Activated B cell treated with CpG ODN at 0.5 μM for 24 hours (primary cell): Measurements from ENCODE around the gene INTS2. TPM values are rescaled to one million over a fixed set of nuclear protein-coding genes. Genes with fewer than 3 reads are reported as not detected.
"Not testable (repeated sequence)": the region's sequence is repeated elsewhere in the genome, so short reads cannot be mapped to it uniquely, and the experiment has no call there.

Experiments
- ATAC-seq: fragments of 200-7000 bp; cut with Tn5 transposase; one replicate; pipeline ENCODE4 v1.10.0; 2021; ENCODE audit warnings: low read depth, mild to moderate bottlenecking, moderate library complexity
- CTCF ChIA-PET: fragments of 350-600 bp; sonication (Branson Sonifier 250); formaldehyde crosslinking; loops from one replicate; lab custom pipeline; 2021; ENCODE audit warnings: antibody characterized with exemption; lab: Charles Lee
- POLR2A ChIA-PET: fragments of 350-600 bp; sonication (Branson Sonifier 250); formaldehyde crosslinking; loops from one replicate; lab custom pipeline; 2021; ENCODE audit warnings: antibody characterized with exemption; lab: Charles Lee
- DNase-seq: peaks from one replicate; pipeline ENCODE4 v3.0.0; 2022
- H3K27ac Mint-ChIP-seq: one replicate; pipeline ENCODE4 v1.8.0; 2020; ENCODE audit warnings: mixed read lengths
- H3K27me3 Mint-ChIP-seq: one replicate; pipeline ENCODE4 v1.8.0; 2021; ENCODE audit warnings: mixed read lengths
- H3K36me3 Mint-ChIP-seq: one replicate; pipeline ENCODE4 v1.8.0; 2021; ENCODE audit warnings: low read depth, mixed read lengths
- H3K4me1 Mint-ChIP-seq: one replicate; pipeline ENCODE4 v1.8.0; 2021; ENCODE audit warnings: mixed read lengths
- H3K4me3 Mint-ChIP-seq: one replicate; pipeline ENCODE4 v1.8.0; 2020; ENCODE audit warnings: mild to moderate bottlenecking, mixed read lengths
- H3K9me3 Mint-ChIP-seq: one replicate; pipeline ENCODE4 v1.8.0; 2020; ENCODE audit warnings: mixed read lengths
- intact Hi-C: fragments of 100-400 bp; cut with micrococcal nuclease; formaldehyde crosslinking; loops from one replicate; pipeline ENCODE4 v1.15.1; 2024
- total RNA-seq: library from RNA; stranded (reverse); gene quantifications from 2 replicates; pipeline ENCODE4 v1.2.3, GENCODE V29; 2022
- TF ChIP-seq, protein P1 (sequence below): fragments of 200-600 bp; IDR thresholded peaks from one replicate; pipeline ENCODE4 v1.8.0; 2022; ENCODE audit warnings: antibody characterized with exemption, mild to moderate bottlenecking

Gene INTS2
- total RNA-seq, 1 donor from 2014 or later: 21.4 TPM

DNA sequence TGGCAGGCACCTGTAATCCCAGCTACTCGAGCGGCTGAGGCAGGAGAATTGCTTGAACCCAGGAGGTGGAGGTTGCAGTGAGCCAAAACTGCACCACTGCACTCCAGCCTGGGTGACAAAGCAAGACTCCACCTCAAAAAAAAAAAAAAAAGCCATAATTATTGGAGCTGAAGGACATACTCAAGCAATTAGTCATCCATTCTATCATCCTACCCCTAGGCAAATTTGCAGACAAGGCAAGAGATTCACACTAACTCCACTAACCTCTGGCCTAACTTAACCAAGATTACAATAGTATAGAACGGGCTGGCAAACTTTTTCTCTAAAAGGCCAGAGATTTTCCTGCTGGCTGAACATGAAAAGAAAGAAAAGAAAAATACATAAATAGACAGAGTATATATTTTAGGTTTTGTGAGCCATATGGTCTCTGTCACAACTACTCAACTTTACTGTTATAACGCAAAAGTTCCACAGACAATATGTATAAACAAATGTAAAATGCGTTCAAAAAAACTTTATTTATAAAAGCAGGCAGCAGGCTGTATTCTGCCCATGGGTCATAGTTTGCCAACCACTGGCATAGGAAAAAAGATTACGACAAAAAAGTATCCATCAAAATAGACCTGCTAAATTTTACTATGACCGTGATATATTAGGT is 94.1 kb downstream of the INTS2 start:
- intact Hi-C loops: no loop called here
- H3K4me3 Mint-ChIP-seq: no peak overlapping the region
- DNase-seq: no peak
- POLR2A ChIA-PET: no interaction called here
- ATAC-seq: no peak
- no peaks in the 10 kb centered on the region for H3K4me1 Mint-ChIP-seq
- H3K27me3 Mint-ChIP-seq: no peaks in the 10 kb centered on the region
- no peaks in the 10 kb centered on the region for H3K36me3 Mint-ChIP-seq
- TF ChIP-seq, protein P1, sequence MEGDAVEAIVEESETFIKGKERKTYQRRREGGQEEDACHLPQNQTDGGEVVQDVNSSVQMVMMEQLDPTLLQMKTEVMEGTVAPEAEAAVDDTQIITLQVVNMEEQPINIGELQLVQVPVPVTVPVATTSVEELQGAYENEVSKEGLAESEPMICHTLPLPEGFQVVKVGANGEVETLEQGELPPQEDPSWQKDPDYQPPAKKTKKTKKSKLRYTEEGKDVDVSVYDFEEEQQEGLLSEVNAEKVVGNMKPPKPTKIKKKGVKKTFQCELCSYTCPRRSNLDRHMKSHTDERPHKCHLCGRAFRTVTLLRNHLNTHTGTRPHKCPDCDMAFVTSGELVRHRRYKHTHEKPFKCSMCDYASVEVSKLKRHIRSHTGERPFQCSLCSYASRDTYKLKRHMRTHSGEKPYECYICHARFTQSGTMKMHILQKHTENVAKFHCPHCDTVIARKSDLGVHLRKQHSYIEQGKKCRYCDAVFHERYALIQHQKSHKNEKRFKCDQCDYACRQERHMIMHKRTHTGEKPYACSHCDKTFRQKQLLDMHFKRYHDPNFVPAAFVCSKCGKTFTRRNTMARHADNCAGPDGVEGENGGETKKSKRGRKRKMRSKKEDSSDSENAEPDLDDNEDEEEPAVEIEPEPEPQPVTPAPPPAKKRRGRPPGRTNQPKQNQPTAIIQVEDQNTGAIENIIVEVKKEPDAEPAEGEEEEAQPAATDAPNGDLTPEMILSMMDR: no peak
- H3K9me3 Mint-ChIP-seq: no peaks in the 10 kb centered on the region
- H3K27ac Mint-ChIP-seq: no peak overlapping the region
- CTCF ChIA-PET: interaction anchor here (0.7 to 1.7 kb wide), 3 partner anchors 9 to 198 kb away, joined by 3 to 16 read pairs (median 4); no protein-coding TSS in a partner anchor

DNA sequence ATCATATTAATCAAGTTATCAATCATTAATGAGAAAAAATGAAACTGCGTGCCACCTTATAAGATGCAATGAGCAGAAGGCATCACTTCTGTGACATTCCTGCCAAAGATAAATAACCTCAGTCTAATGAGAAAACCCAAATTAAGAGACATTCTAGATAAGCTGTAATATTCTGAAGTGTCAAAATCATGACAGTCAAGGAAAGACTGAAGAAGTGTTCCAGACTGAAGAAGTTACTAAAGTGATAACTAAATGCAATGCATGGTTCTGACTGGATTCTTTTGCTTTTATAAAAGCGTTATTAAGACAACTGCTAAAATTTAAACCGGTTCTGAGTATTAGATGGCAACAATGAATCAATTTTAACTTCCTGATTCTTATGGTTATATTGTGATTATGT is 95.3 kb downstream of the INTS2 start:
- ATAC-seq (no peak), DNase-seq (no peak)
- Mint-ChIP-seq H3K4me3 (no peak overlapping the region), H3K27me3 (no peaks in the 10 kb centered on the region), H3K4me1 (no peaks in the 10 kb centered on the region), H3K9me3 (peaks cover 2% of the 10 kb centered on the region), H3K36me3 (no peaks in the 10 kb centered on the region), H3K27ac (no peak overlapping the region)
- ChIA-PET POLR2A (no interaction called here), CTCF (interaction anchor here (1.1 kb wide), 1 partner anchor 197 kb away, joined by 4 read pairs; no protein-coding TSS in a partner anchor)
- TF ChIP-seq, protein P1: no peak
- intact Hi-C loops: no loop called here

DNA sequence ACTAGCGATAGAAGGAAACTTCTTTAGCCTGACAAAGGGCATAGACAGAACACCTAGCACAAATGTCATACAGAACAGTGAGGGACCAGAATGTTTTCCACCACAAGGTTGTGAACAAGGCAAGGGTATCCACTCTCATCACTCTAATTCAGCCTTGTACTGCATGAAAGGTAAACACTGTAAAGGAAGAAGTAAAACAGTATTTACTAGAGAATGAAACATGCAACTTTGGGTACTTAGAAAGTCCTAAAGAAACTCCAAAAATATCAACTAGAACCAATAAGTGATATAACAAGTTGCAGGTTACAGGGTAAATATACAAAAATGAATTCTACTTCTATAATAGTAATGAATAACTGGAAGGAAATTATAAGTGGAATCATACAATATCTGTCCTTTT is 96.7 kb downstream of the INTS2 start:
- ATAC-seq: no peak
- TF ChIP-seq, protein P1: no peak
- intact Hi-C loops: no loop called here
- no peak overlapping the region for H3K27ac Mint-ChIP-seq
- peaks cover 2% of the 10 kb centered on the region for H3K9me3 Mint-ChIP-seq
- no peak for DNase-seq
- no peaks in the 10 kb centered on the region for H3K4me1 Mint-ChIP-seq
- CTCF ChIA-PET: no interaction called here
- no peaks in the 10 kb centered on the region for H3K36me3 Mint-ChIP-seq
- H3K4me3 Mint-ChIP-seq: no peak overlapping the region
- POLR2A ChIA-PET: no interaction called here
- no peaks in the 10 kb centered on the region for H3K27me3 Mint-ChIP-seq

DNA sequence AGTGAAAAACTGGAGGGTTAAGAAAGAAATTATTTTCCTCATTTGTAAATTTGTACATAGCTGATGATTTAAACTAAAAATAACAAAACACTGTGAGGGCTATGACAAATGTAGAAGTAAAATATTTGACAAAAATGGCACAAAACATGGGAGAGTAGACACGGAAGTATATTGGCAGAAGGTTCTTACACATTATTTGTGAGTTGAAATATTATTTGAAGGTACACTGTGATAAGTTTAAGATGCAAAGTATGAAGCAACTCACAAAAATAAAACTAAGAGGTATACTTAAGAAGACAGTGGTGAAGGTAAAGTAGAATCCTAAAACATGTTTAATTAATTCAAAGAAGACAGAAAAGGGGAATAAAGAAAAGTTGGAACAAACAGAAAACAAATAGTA is 99.1 kb downstream of the INTS2 start:
- CTCF ChIA-PET: interaction anchor here (0.9 kb wide), 1 partner anchor 8 kb away, joined by 3 read pairs; no protein-coding TSS in a partner anchor
- no peak overlapping the region for H3K27ac Mint-ChIP-seq

DNA sequence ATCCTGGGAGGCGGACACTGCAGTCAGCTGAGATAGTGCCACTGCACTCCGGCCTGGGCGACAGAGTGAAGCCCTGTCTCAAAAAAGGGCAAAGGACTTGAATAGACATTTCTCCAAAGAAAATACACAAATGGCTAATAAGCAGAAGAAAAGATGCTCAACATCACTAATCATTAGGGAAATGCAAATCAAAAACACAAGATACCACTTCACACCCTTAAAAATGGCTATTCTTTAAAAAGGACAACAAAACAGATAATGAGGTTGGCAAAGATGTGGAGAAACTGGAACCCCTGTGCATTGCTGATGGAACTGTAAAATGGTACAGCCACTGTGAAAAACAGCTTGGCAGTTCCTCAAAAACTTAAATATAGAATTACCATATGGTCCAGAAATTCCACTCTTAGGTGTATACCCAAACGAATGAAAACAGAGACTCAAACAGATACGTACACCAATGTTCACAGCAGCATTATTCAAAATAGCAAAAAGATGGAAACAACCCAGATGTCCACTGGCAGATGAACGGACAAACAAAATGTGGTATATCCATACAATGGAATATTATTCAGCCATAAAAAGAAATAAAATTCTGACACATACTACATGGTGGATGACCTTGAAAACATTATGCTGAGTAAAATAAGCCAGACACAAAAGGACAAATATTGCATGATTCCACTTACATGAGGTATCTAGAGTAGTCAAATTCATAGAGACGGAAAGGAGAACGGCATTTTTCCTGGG is 100.0 kb downstream of the INTS2 start:
- ChIA-PET CTCF (interaction anchor here (0.9 kb wide), 1 partner anchor 9 kb away, joined by 3 read pairs; no protein-coding TSS in a partner anchor), POLR2A (no interaction called here)
- TF ChIP-seq, protein P1: no peak
- ATAC-seq: no peak
- H3K36me3 Mint-ChIP-seq: no peaks in the 10 kb centered on the region
- H3K9me3 Mint-ChIP-seq: peaks cover 2% of the 10 kb centered on the region
- no peaks in the 10 kb centered on the region for H3K4me1 Mint-ChIP-seq
- intact Hi-C loops: no loop called here
- no peak for DNase-seq
- no peaks in the 10 kb centered on the region for H3K27me3 Mint-ChIP-seq
- H3K27ac Mint-ChIP-seq: no peak overlapping the region
- H3K4me3 Mint-ChIP-seq: no peak overlapping the region

More for the DNA sequence above, 99.1 kb downstream of the INTS2 start:
- Mint-ChIP-seq H3K4me1 (no peaks in the 10 kb centered on the region), H3K27me3 (no peaks in the 10 kb centered on the region), H3K9me3 (peaks cover 2% of the 10 kb centered on the region), H3K4me3 (no peak overlapping the region), H3K36me3 (no peaks in the 10 kb centered on the region)
- TF ChIP-seq, protein P1: no peak
- POLR2A ChIA-PET: no interaction called here
- intact Hi-C loops: no loop called here
- ATAC-seq (no peak), DNase-seq (no peak)

DNA sequence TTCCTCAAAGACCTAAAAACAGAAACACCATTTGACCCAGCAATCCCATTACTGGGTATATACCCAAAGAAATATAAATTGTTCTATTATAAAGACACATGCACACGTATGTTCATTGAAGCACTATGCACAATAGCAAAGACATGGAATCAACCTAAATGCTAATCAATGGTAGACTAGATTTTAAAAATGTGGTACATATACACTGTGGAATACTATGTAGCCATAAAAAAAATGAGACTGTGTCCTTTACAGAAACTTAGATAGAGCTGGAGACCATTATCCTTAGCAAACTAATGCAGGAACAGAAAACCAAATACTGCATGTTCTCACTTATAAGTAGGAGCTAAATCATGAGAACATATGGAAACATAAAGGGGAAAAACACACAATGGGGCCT is 100.9 kb downstream of the INTS2 start:
- H3K9me3 Mint-ChIP-seq, H3K27ac Mint-ChIP-seq, ATAC-seq, H3K36me3 Mint-ChIP-seq, H3K27me3 Mint-ChIP-seq, intact Hi-C loops, DNase-seq, POLR2A ChIA-PET, H3K4me3 Mint-ChIP-seq, CTCF ChIA-PET, H3K4me1 Mint-ChIP-seq: not testable (repeated sequence)

DNA sequence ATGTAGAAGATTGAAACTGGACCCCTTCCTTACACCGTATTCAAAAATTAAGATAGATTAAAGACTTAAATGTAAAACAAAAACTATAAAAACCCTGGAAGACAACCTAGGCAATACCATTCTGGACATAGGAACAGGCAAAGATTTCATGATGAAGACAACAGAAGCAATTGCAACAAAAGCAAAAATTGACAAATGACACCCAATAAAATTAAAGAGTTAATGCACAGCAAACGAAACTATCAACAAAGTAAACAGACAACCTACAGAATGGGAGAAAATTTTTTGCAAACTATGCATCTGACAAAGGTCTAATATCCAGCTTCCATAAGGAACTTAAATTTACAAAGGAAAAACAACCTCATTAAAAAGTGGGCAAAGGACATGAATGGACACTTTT is 101.6 kb downstream of the INTS2 start:
- H3K4me1 Mint-ChIP-seq, CTCF ChIA-PET, H3K4me3 Mint-ChIP-seq, H3K27ac Mint-ChIP-seq, POLR2A ChIA-PET, H3K9me3 Mint-ChIP-seq, DNase-seq, H3K36me3 Mint-ChIP-seq, intact Hi-C loops, H3K27me3 Mint-ChIP-seq, ATAC-seq: not testable (repeated sequence)
